ENCODE measurements around the gene POLR2F. TPM values are rescaled to one million over a fixed set of nuclear protein-coding genes. Genes with fewer than 3 reads are reported as not detected.
A peak's percentile ranks its signal among the peaks of the same experiment; 100 is the strongest.

Gene POLR2F
- total RNA-seq, 1 donor from 2014 or later: 57.9 TPM

- peaks cover 35% of the 10 kb centered on the region for H3K4me1 ChIP-seq
- H3K27ac ChIP-seq: no peak overlapping the region
- H3K36me3 ChIP-seq: no peaks in the 10 kb centered on the region
- intact Hi-C loops (cut with DNase I): no loop called here
- no peak for DNase-seq (ENCODE audit: extremely low spot score in 2 of 2)
- H3K27me3 ChIP-seq: no peaks in the 10 kb centered on the region
- H3K4me3 ChIP-seq: no peak overlapping the region
- TF ChIP-seq POLR2A (IDR thresholded peaks at IDR 0.05): no peak
- TF ChIP-seq, protein P1, sequence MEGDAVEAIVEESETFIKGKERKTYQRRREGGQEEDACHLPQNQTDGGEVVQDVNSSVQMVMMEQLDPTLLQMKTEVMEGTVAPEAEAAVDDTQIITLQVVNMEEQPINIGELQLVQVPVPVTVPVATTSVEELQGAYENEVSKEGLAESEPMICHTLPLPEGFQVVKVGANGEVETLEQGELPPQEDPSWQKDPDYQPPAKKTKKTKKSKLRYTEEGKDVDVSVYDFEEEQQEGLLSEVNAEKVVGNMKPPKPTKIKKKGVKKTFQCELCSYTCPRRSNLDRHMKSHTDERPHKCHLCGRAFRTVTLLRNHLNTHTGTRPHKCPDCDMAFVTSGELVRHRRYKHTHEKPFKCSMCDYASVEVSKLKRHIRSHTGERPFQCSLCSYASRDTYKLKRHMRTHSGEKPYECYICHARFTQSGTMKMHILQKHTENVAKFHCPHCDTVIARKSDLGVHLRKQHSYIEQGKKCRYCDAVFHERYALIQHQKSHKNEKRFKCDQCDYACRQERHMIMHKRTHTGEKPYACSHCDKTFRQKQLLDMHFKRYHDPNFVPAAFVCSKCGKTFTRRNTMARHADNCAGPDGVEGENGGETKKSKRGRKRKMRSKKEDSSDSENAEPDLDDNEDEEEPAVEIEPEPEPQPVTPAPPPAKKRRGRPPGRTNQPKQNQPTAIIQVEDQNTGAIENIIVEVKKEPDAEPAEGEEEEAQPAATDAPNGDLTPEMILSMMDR (IDR thresholded peaks at IDR 0.05): no peak
- no peak for TF ChIP-seq POLR2AphosphoS5 (IDR thresholded peaks at IDR 0.05; ENCODE audit: insufficient read depth in 1 of 2, low read depth in 1 of 2)
- H3K9me3 ChIP-seq: no peaks in the 10 kb centered on the region
Observed at GRCh38 chr22:38014083-38014482, 60.6 kb downstream of the POLR2F start.

DNA sequence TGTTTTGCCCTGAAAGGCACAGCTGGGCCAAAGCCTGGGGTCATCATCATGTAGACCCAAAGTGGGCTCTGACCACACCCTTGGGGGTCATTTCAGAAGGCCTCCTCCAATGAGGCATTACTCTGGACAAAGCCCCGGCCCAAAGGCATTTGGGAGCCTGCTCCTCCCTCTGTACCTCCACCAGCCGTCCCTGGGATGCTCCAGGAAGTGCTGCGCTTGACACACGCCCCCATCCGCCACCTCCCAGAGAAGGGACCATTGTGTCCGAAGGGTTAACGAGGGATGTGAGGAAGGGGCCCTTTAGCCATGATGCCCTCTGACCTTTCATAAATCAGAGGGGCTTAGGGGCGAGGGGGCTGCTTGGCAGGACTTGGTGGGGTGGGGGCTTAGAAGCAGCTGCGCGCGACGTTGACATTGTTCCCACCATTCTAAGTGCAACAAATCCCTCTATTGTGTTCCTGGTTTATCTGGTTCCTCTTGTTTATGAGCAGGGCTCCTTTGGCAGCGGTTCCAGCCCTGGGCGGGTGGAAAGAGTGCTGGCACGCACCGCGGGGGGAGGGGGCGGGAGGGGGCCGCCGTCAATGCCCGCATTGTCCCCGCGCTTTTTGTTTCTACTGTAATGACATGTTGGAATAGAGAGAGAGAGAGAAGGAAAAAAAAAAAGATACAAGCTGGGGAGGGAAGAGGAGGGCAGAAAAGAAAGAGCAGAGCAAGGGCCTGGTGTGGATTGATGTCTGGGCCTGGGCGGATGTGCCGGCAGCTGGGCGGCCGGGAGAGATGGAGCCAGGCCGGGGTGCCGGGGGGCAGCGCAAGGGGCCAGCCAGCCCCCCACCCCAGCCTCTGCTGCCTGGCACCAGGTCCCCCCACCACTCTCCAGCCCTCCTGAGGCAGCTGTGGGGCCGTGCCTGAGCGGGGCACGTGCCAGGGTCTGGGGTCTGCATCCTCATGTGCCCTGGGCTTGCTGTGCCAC lies 63.0 kb downstream of the POLR2F start:
- DNase-seq (ENCODE audit: extremely low spot score in 2 of 2): no peak

DNA sequence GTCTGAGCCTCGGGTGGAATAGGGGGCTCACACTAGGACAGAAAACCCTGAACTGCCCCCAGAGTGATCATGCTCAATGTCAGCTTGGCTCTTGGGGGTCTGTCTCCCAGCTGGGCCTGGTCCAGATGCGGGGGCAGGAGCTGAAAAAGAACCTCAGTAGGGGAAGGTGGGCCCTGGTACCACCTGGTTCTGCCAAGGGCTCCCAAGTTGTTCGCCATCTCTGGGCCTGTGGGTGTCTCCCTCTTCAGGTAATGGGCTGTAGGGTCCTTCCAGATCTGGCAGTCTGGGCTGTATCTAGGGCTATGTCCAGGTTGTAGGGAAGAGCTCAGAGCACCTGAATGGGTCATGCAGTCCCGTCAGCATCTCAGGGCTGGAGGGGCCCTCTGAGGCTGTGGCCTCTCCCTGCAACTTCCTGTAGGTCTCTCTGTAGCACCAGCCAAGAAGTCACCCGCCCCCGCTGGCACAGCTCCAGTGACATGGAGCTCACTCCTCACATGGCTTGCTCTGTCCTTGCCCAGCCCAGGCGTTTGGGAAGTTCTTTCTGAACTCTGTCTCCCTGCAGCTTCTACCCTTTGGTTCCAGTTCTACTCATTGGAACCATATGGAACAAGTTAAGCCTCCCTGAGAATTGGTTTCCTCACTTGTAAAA lies 63.9 kb downstream of the POLR2F start:
- H3K4me3 ChIP-seq: no peak overlapping the region
- H3K9me3 ChIP-seq: no peaks in the 10 kb centered on the region
- H3K27me3 ChIP-seq: no peaks in the 10 kb centered on the region
- TF ChIP-seq POLR2A (IDR thresholded peaks at IDR 0.05): no peak
- peak in 1 of 2 donors; percentile 20 for TF ChIP-seq POLR2AphosphoS5 (IDR thresholded peaks at IDR 0.05; ENCODE audit: insufficient read depth in 1 of 2, low read depth in 1 of 2)
- TF ChIP-seq, protein P1 (IDR thresholded peaks at IDR 0.05): no peak
- no peak for DNase-seq (ENCODE audit: extremely low spot score in 2 of 2)
- intact Hi-C loops (cut with DNase I): no loop called here
- peaks cover 35% of the 10 kb centered on the region for H3K4me1 ChIP-seq
- no peaks in the 10 kb centered on the region for H3K36me3 ChIP-seq
- H3K27ac ChIP-seq: peak overlapping the region; percentile 83

More for the DNA sequence above, 63.0 kb downstream of the POLR2F start:
- TF ChIP-seq, protein P1 (IDR thresholded peaks at IDR 0.05): no peak
- TF ChIP-seq POLR2A (IDR thresholded peaks at IDR 0.05) (no peak), POLR2AphosphoS5 (IDR thresholded peaks at IDR 0.05; ENCODE audit: insufficient read depth in 1 of 2, low read depth in 1 of 2) (peak in 1 of 2 donors; percentile 39)
- peak overlapping the region; percentile 83 for H3K27ac ChIP-seq
- H3K27me3 ChIP-seq: no peaks in the 10 kb centered on the region
- peak overlapping the region; percentile 17 to 21 for H3K4me3 ChIP-seq
- H3K9me3 ChIP-seq: no peaks in the 10 kb centered on the region
- peaks cover 35% of the 10 kb centered on the region for H3K4me1 ChIP-seq
- H3K36me3 ChIP-seq: no peaks in the 10 kb centered on the region
- intact Hi-C loops (cut with DNase I): no loop called here

GRCh38 chr22:38017939-38018885 lies 64.7 kb downstream of the POLR2F start:
- intact Hi-C loops (cut with DNase I): no loop called here
- no peak overlapping the region for H3K4me3 ChIP-seq
- TF ChIP-seq, protein P1 (IDR thresholded peaks at IDR 0.05): no peak
- TF ChIP-seq POLR2AphosphoS5 (IDR thresholded peaks at IDR 0.05; ENCODE audit: insufficient read depth in 1 of 2, low read depth in 1 of 2) (no peak), POLR2A (IDR thresholded peaks at IDR 0.05) (no peak)

More at GRCh38 chr22:38017939-38018885, 64.7 kb downstream of the POLR2F start:
- DNase-seq (ENCODE audit: extremely low spot score in 2 of 2): no peak
- Histone ChIP-seq H3K27ac (peak overlapping the region; percentile 83), H3K27me3 (no peaks in the 10 kb centered on the region), H3K9me3 (no peaks in the 10 kb centered on the region), H3K36me3 (no peaks in the 10 kb centered on the region), H3K4me1 (peaks cover 35% of the 10 kb centered on the region)

Small RNA genes lying within 50 kb of the gene (microRNA-seq; reads per million reads assigned to microRNA genes)
- gene MIR4534 (ENCODE audit: borderline number of aligned reads, borderline replicate concordance): not detected
- gene MIR6820 (ENCODE audit: borderline number of aligned reads, borderline replicate concordance): not detected

Other genes with a start within 250 kb of the POLR2F start
- gene GCAT, start 145.8 kb upstream of the POLR2F start, total RNA-seq: 7.6 TPM
- gene GALR3, start 130.3 kb upstream of the POLR2F start, total RNA-seq: not detected
- 56.7 TPM for gene ANKRD54, start 109.4 kb upstream of the POLR2F start, total RNA-seq
- gene EIF3L, start 104.3 kb upstream of the POLR2F start, total RNA-seq: 338 TPM
- 112 TPM for gene MICALL1, start 47.4 kb upstream of the POLR2F start, total RNA-seq
- not detected for gene C22orf23, start 98 bp upstream of the POLR2F start, total RNA-seq
- 3.2 TPM for gene SOX10, start 30.9 kb downstream of the POLR2F start, total RNA-seq
- gene PICK1, start 103.7 kb downstream of the POLR2F start, total RNA-seq: 21.1 TPM
- gene SLC16A8, start 130.5 kb downstream of the POLR2F start, total RNA-seq: 0.98 TPM
- gene BAIAP2L2, start 157.0 kb downstream of the POLR2F start, total RNA-seq: not detected
- 35.8 TPM for gene PLA2G6, start 228.1 kb downstream of the POLR2F start, total RNA-seq
- 90.6 TPM for gene MAFF, start 248.3 kb downstream of the POLR2F start, total RNA-seq

Measured in vagina (tissue), 2 donors.